ENCODE results near the gene BEND6. TPM values are rescaled to one million over a fixed set of nuclear protein-coding genes. Genes with fewer than 3 reads are reported as not detected.

Gene BEND6
- total RNA-seq, 6 experiments from 2014 or later, result 9.4 to 11.0 (median 10.0) TPM

DNA sequence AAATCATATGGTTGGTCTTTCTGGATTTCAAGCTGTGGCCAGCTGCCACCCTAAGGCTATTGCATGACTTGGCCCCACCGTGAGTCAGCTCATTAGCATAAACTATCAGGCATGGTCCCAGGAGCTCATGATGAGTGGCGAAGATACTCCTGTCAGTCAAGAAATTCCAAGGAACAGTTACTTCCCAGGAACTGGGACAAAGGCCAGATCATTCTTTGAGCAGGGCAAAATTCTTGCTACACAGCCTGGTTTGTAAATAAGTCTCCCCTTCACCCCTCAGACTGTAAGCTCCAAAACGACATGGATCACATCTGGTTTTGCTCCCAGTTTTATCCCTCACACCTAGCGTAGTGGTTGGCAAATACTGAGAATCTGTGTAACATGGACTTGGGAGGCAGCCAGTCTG, 58.6 kb downstream of the BEND6 start:
- DNase-seq, result peak; percentile 82
- peak overlapping the region; percentile 39 for H3K27ac Mint-ChIP-seq
- H3K9me3 Mint-ChIP-seq, result no peaks in the 10 kb centered on the region
- H3K4me1 Mint-ChIP-seq (ENCODE audit: low read depth), result peaks cover 26% of the 10 kb centered on the region
- no peaks in the 10 kb centered on the region for H3K36me3 Mint-ChIP-seq (ENCODE audit: low read depth)
- TF ChIP-seq, protein P1, sequence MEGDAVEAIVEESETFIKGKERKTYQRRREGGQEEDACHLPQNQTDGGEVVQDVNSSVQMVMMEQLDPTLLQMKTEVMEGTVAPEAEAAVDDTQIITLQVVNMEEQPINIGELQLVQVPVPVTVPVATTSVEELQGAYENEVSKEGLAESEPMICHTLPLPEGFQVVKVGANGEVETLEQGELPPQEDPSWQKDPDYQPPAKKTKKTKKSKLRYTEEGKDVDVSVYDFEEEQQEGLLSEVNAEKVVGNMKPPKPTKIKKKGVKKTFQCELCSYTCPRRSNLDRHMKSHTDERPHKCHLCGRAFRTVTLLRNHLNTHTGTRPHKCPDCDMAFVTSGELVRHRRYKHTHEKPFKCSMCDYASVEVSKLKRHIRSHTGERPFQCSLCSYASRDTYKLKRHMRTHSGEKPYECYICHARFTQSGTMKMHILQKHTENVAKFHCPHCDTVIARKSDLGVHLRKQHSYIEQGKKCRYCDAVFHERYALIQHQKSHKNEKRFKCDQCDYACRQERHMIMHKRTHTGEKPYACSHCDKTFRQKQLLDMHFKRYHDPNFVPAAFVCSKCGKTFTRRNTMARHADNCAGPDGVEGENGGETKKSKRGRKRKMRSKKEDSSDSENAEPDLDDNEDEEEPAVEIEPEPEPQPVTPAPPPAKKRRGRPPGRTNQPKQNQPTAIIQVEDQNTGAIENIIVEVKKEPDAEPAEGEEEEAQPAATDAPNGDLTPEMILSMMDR (IDR thresholded peaks at IDR 0.05), result no peak
- H3K27me3 Mint-ChIP-seq (ENCODE audit: insufficient read depth), result no peaks in the 10 kb centered on the region
- peak overlapping the region; percentile 17; the same call in 1 of the 2 replicates for H3K4me3 Mint-ChIP-seq

GRCh38 chr6:57017069-57017468, 62.2 kb downstream of the BEND6 start:
- Mint-ChIP-seq H3K4me3 (no peak overlapping the region), H3K27ac (no peak overlapping the region), H3K4me1 (ENCODE audit: low read depth) (peaks cover 26% of the 10 kb centered on the region), H3K27me3 (ENCODE audit: insufficient read depth) (no peaks in the 10 kb centered on the region; the same call in 1 of the 2 replicates), H3K36me3 (ENCODE audit: low read depth) (no peaks in the 10 kb centered on the region), H3K9me3 (no peaks in the 10 kb centered on the region)
- TF ChIP-seq, protein P1 (IDR thresholded peaks at IDR 0.05), result no peak
- no peak for DNase-seq

- DNase-seq, result no peak
- H3K4me1 Mint-ChIP-seq (ENCODE audit: low read depth), result peaks cover 23% of the 10 kb centered on the region
- no peaks in the 10 kb centered on the region for H3K36me3 Mint-ChIP-seq (ENCODE audit: low read depth)
- no peak overlapping the region for H3K27ac Mint-ChIP-seq
- no peak overlapping the region for H3K4me3 Mint-ChIP-seq
- H3K27me3 Mint-ChIP-seq (ENCODE audit: insufficient read depth), result no peaks in the 10 kb centered on the region; the same call in 1 of the 2 replicates
- H3K9me3 Mint-ChIP-seq, result no peaks in the 10 kb centered on the region
- TF ChIP-seq, protein P1 (IDR thresholded peaks at IDR 0.05), result no peak
These were observed 62.9 kb downstream of the BEND6 start for GRCh38 chr6:57017841-57018240.

- DNase-seq, result no peak
- H3K36me3 Mint-ChIP-seq (ENCODE audit: low read depth), result peaks cover 3% of the 10 kb centered on the region
- H3K4me3 Mint-ChIP-seq, result no peak overlapping the region
- no peaks in the 10 kb centered on the region; the same call in 1 of the 2 replicates for H3K27me3 Mint-ChIP-seq (ENCODE audit: insufficient read depth)
- no peak overlapping the region for H3K27ac Mint-ChIP-seq
- TF ChIP-seq, protein P1 (IDR thresholded peaks at IDR 0.05), result no peak
- peaks cover 7% of the 10 kb centered on the region for H3K4me1 Mint-ChIP-seq (ENCODE audit: low read depth)
- peaks cover 3% of the 10 kb centered on the region for H3K9me3 Mint-ChIP-seq
These were observed 64.5 kb downstream of the BEND6 start for GRCh38 chr6:57019434-57019833.

DNA sequence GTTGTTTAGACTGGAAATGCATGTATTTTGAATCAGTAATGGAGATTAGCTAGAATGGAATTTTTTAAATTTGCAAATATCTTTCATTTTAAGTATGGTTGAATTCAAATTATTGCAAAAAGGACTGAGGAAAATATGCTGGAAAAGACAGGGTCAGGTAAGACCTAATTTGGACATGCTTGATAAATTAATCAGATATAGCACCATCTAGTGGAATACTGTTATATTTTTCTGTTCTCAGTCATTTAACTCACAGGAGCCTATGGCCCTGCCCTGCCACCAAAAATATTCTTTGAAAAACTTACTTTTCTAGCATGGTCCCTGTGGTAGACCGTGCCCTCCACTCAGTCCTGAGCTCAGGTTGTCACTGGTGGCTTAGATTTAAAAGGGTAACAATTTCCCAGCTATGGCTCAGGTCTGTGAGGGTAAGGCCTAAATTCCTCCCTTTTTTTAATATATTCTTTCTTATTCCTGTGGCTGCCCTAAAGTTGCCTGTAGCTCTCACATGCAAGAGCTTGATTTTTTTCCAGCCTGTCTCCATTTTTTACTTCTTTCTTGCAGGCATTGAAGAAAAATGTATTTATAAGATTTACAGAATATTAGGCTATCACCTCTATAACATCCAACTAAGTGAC, 66.3 kb downstream of the BEND6 start:
- Mint-ChIP-seq H3K9me3 (peaks cover 9% of the 10 kb centered on the region), H3K27ac (no peak overlapping the region), H3K4me1 (ENCODE audit: low read depth) (peaks cover 6% of the 10 kb centered on the region), H3K36me3 (ENCODE audit: low read depth) (peaks cover 17% of the 10 kb centered on the region), H3K27me3 (ENCODE audit: insufficient read depth) (no peaks in the 10 kb centered on the region; the same call in none of the 2 replicates), H3K4me3 (no peak overlapping the region)
- DNase-seq, result peak; percentile 69
- TF ChIP-seq, protein P1 (IDR thresholded peaks at IDR 0.05), result peak; percentile 87

Data from HFFc6 (cell line).